Fibroblast of mammary gland (primary cell): Measurements from ENCODE around the gene DMAP1.

Experiments
- DNase-seq: peaks from one replicate; pipeline ENCODE4 v3.0.0-alpha.2; 2010; ENCODE audit warnings: low read depth
- H3K4me3 ChIP-seq: 2 replicates; pipeline ENCODE4 v1.5.1; 2011; ENCODE audit warnings: low read depth, mild to moderate bottlenecking, low read length, moderate library complexity; ENCODE audit not compliant: control insufficient read depth
- CTCF ChIP-seq: conservative IDR thresholded peaks from 2 replicates; pipeline ENCODE4 v1.5.1; 2011; ENCODE audit warnings: low read depth, low read length, inconsistent platforms; ENCODE audit not compliant: control insufficient read depth, insufficient read depth

DMAP1 gene

GRCh38 chr1:44265656-44266358 lies 52.5 kb downstream of the DMAP1 start:
- no peak for DNase-seq
- no peak for TF ChIP-seq CTCF

GRCh38 chr1:44266400-44267344 lies 53.4 kb downstream of the DMAP1 start:
- TF ChIP-seq CTCF = no peak
- DNase-seq = no peak
- H3K4me3 ChIP-seq = no peak overlapping the region

More at GRCh38 chr1:44265656-44266358, 52.5 kb downstream of the DMAP1 start:
- no peak overlapping the region for H3K4me3 ChIP-seq

- DNase-seq = no peak
- no peak overlapping the region for H3K4me3 ChIP-seq
- no peak for TF ChIP-seq CTCF
Observed at GRCh38 chr1:44267438-44267837, 54.2 kb downstream of the DMAP1 start.

- TF ChIP-seq CTCF = no peak
- H3K4me3 ChIP-seq = no peak overlapping the region
- no peak for DNase-seq
Observed at GRCh38 chr1:44268054-44268453, 54.8 kb downstream of the DMAP1 start.
